AG09309 (cell line): ENCODE measurements around the gene PIP5K1A.

Experiments used
- DNase-seq: peaks from one replicate; pipeline ENCODE4 v3.0.0-alpha.2; 2010; ENCODE audit warnings: low read depth
- H3K4me3 ChIP-seq: 2 replicates; pipeline ENCODE4 v1.5.1; 2011; ENCODE audit warnings: mild to moderate bottlenecking, low read depth, low read length, moderate library complexity; ENCODE audit not compliant: control insufficient read depth
- CTCF ChIP-seq: IDR thresholded peaks from 2 replicates; pipeline ENCODE4 v1.5.1; 2011; ENCODE audit warnings: mild to moderate bottlenecking, low read depth, low read length, inconsistent platforms; ENCODE audit not compliant: insufficient read depth, control insufficient read depth; ENCODE audit errors: missing control alignments

Gene PIP5K1A

GRCh38 chr1:151164732-151165280 is 33.5 kb upstream of the PIP5K1A start:
- peak overlapping the region; percentile 76 for H3K4me3 ChIP-seq
- no peak for TF ChIP-seq CTCF
- DNase-seq = no peak

- peak overlapping the region; percentile 76 for H3K4me3 ChIP-seq
- DNase-seq = no peak
- TF ChIP-seq CTCF = no peak
Measured at GRCh38 chr1:151165281-151165737, 33.0 kb upstream of the PIP5K1A start.

GRCh38 chr1:151165738-151166504 is 32.4 kb upstream of the PIP5K1A start, which contains the start of the genes LYSMD1 and SCNM1:
TSS of gene LYSMD1 (minus strand) at chr1:151165902. CDS start at chr1:151165258, 644 bp downstream.
TSS of gene SCNM1 (plus strand) at chr1:151166144. CDS start at chr1:151166153, 9 bp downstream.
- peak; percentile 3 for TF ChIP-seq CTCF
- peak within 1 kb of the TSS; percentile 76 for H3K4me3 ChIP-seq
- peak; percentile 95 for DNase-seq

- peak overlapping the region; percentile 76 for H3K4me3 ChIP-seq
- no peak for DNase-seq
- no peak for TF ChIP-seq CTCF
Measured at GRCh38 chr1:151166505-151166956, 31.8 kb upstream of the PIP5K1A start.

GRCh38 chr1:151167116-151167515 is 31.2 kb upstream of the PIP5K1A start:
- H3K4me3 ChIP-seq = peak overlapping the region; percentile 76
- TF ChIP-seq CTCF = no peak
- no peak for DNase-seq

GRCh38 chr1:151171190-151171589 is 27.2 kb upstream of the PIP5K1A start:
- H3K4me3 ChIP-seq = no peak overlapping the region
- DNase-seq = no peak
- no peak for TF ChIP-seq CTCF
